Astrocyte of the cerebellum (primary cell): ENCODE results near the gene GABPB1.

Experiments used
- DNase-seq: peaks from one replicate; pipeline ENCODE4 v3.0.0-alpha.2; 2011; ENCODE audit warnings: low read depth
- H3K4me3 ChIP-seq: 2 replicates; pipeline ENCODE4 v1.5.1; 2011; ENCODE audit warnings: mild to moderate bottlenecking, low read depth, low read length, moderate library complexity
- CTCF ChIP-seq: IDR thresholded peaks from 2 replicates; pipeline ENCODE4 v1.5.1; 2012; ENCODE audit warnings: low read length, low read depth, moderate library complexity, mild to moderate bottlenecking; ENCODE audit errors: missing control alignments
- in situ Hi-C: cut with HindIII; loops from 2 replicates; pipeline ENCODE4 v1.10.0; 2017; ENCODE audit warnings: low sequenced_read_pairs

The GABPB1 gene

DNA sequence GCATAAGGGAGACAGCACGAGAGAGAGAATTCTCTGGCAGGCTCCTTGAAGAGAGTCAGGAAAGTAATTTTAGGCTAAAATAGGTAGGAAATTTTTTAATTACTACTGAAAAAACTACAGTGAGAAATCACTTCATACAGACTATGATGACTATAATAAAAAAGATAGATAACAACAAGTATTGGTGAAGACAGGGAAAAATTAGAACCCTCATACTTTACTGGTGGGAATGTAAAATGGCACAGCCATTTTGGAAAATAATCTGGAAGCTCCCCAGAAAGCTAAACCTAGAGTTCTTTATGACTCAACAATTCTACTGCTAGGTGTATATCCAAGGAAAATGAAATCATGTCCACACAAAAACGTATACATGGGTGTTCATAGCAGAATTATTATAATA is 87.4 kb downstream of the GABPB1 start:
- no peak for TF ChIP-seq CTCF
- no peak for DNase-seq
- no peak overlapping the region for H3K4me3 ChIP-seq
- in situ Hi-C loops: no loop called here

DNA sequence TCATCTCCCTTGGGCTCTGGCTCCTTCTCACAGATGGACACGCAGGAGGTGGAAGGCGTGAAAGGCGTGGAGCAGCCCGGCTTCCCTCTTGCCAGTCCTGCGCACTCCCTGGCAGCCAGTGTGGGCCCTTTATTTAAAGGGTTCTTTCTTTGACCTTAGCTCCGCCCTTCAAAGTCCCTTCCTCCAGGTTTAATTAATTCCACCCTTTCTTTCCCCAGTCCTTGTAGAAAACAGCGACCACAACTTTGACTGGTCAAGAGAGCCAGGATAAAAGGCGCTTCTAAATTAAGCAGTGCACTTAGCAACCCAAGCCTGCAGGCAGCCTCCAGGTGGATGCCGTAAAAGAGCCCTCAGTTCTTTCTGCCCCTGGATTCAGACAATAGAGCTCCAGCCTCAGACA is 89.4 kb downstream of the GABPB1 start, which contains the start of gene HDC:
TSS of gene HDC (minus strand) at position 107 of the 400 bp plus-strand sequence. CDS start at position 4, 103 bp downstream.
- TF ChIP-seq CTCF: no peak
- H3K4me3 ChIP-seq: no peak within 1 kb of the TSS
- DNase-seq: no peak
- in situ Hi-C loops: no loop called here

DNA sequence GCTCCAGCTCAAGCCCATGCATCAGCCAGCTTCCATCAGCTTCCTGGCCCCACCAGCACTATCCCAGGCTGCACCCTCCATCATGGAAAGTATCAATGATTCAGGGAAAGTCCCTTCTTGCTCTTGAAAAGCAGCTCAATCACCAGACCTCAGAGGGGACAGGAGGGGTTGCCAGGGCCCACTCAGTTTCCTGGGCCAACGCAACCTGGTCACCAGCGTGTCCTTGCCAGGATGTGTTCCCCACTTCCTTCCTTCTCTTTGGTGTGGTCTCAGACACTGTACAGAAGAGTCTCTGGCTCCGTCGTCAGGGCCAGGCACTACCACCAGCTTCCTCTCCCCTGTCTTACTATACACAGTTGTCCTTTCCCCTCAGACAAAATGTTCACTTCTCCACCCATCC is 92.5 kb downstream of the GABPB1 start:
- in situ Hi-C loops: no loop called here
- no peak for DNase-seq
- H3K4me3 ChIP-seq: no peak overlapping the region
- no peak for TF ChIP-seq CTCF

- no peak for TF ChIP-seq CTCF
- no peak overlapping the region for H3K4me3 ChIP-seq
- in situ Hi-C loops: no loop called here
- DNase-seq: no peak
Observed at GRCh38 chr15:50261981-50262380, 93.0 kb downstream of the GABPB1 start.

DNA sequence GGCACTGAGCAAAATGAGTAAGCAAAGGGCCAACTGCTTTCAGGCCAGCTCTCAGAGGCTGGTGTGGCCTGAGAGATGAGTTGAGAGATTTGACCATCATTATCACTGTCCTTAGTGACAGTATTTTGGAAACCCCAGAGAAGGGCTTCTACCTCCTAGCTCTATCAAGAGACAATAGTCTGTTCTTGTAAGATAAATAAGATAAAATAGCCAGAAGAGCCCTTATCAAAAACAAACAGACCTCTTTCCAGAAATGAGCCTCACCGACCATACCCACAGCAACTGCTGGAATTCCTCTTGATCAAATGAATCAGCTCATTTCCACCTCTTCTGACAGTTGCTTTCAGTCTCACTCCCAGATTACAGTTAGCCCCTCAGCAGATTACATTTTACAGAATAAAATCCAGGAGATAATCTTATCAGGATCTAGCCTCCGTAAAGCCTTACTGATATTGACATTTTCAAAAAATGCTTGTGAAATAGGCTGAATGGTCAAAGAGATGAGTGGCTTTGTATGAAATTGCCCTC is 94.0 kb downstream of the GABPB1 start:
- in situ Hi-C loops: no loop called here

DNA sequence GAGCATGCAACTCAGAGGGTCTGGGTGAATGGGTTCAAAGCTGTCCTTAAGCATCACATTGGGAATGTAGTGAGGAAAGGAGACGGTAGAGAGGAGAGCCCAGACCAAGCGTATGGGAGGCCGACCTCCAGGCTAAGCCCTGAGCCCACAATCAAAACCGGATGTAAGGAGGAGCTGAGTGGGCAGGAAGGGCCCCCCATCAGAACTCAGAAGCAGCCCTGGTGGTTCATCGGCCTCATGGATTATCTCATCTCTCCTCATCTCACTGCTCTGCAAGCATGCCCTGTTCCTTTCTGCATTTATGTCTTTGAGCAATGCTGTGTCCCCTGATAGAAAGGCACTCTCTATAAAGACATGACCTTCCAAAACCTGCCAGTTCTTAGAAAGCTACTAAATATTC is 95.7 kb downstream of the GABPB1 start:
- in situ Hi-C loops: no loop called here
- TF ChIP-seq CTCF: no peak
- DNase-seq: no peak
- H3K4me3 ChIP-seq: no peak overlapping the region

More for the DNA sequence above, 94.0 kb downstream of the GABPB1 start:
- DNase-seq: no peak
- no peak for TF ChIP-seq CTCF
- no peak overlapping the region for H3K4me3 ChIP-seq
